Endodermal cell (in vitro differentiated cells): Measurements from ENCODE around the gene KCNA2. TPM values are rescaled to one million over a fixed set of nuclear protein-coding genes. Genes with fewer than 3 reads are reported as not detected.

Experiments used
- DNase-seq: peaks from one replicate; pipeline ENCODE4 v3.0.0-alpha.2; 2017
- H3K27ac ChIP-seq: 2 replicates; pipeline ENCODE4 v1.5.1; 2013; ENCODE audit warnings: mild to moderate bottlenecking, low read depth, low read length, moderate library complexity
- H3K27me3 ChIP-seq: 2 replicates; pipeline ENCODE4 v1.6.1; 2013; ENCODE audit warnings: mild to moderate bottlenecking, low read length, moderate library complexity; ENCODE audit not compliant: insufficient read depth, control insufficient read depth, poor library complexity, severe bottlenecking
- H3K36me3 ChIP-seq: 2 replicates; pipeline ENCODE4 v1.7.0; 2013; ENCODE audit warnings: mild to moderate bottlenecking, low read length, moderate library complexity; ENCODE audit not compliant: control insufficient read depth, insufficient read depth
- H3K4me1 ChIP-seq: one replicate; pipeline ENCODE4 v1.7.0; 2013; ENCODE audit warnings: low read length; ENCODE audit not compliant: control insufficient read depth, insufficient read depth
- H3K4me3 ChIP-seq: 2 replicates; pipeline ENCODE4 v1.5.1; 2013; ENCODE audit warnings: mild to moderate bottlenecking, low read length, moderate library complexity
- H3K9ac ChIP-seq: 2 replicates; pipeline ENCODE4 v1.6.1; 2013; ENCODE audit warnings: mild to moderate bottlenecking, low read length, moderate library complexity; ENCODE audit not compliant: poor library complexity, severe bottlenecking; ENCODE audit errors: extremely low read depth
- H3K9me3 ChIP-seq: 2 replicates; pipeline ENCODE4 v1.6.1; 2013; ENCODE audit warnings: mild to moderate bottlenecking, low read length, moderate library complexity; ENCODE audit not compliant: control insufficient read depth
- H3K27ac Mint-ChIP-seq: 2 replicates; pipeline ENCODE4 v1.8.0; 2020; ENCODE audit warnings: mixed read lengths
- H3K27me3 Mint-ChIP-seq: 2 replicates; pipeline ENCODE4 v1.8.0; 2021; ENCODE audit warnings: mild to moderate bottlenecking, mixed read lengths; ENCODE audit not compliant: insufficient read depth
- H3K36me3 Mint-ChIP-seq: 2 replicates; pipeline ENCODE4 v1.8.0; 2020; ENCODE audit warnings: low read depth, mixed read lengths
- H3K4me1 Mint-ChIP-seq: 2 replicates; pipeline ENCODE4 v1.8.0; 2020; ENCODE audit warnings: mixed read lengths
- H3K4me3 Mint-ChIP-seq: 2 replicates; pipeline ENCODE4 v1.8.0; 2020; ENCODE audit warnings: mild to moderate bottlenecking, moderate library complexity, mixed read lengths
- H3K9me3 Mint-ChIP-seq: 2 replicates; pipeline ENCODE4 v1.8.0; 2020; ENCODE audit warnings: mild to moderate bottlenecking, mixed read lengths
- WGBS, 2 experiments: methylation state at CpG; one replicate each; pipeline versions ENCODE4 v1.1.5 to v1.1.7; 2013; ENCODE audit warnings: missing lambda C conversion rate in 2 of 2, mixed read lengths in 1 of 2; ENCODE audit not compliant: insufficient coverage in 1 of 2, insufficient read length in 1 of 2; 5-methylcytosine and 5-hydroxymethylcytosine counted together
- total RNA-seq, 2 donors: library from RNA; stranded (reverse); fragmentation: NEBNext Ultra II Directional in 1 of 2; extraction: Animal tissue kit (Norgen Biotek cat#: 25700) in 1 of 2; gene quantifications; 2 replicates in 1 of 2; 3 replicates in 1 of 2; pipeline ENCODE4 v1.2.1, GENCODE V29; 2021
- TF ChIP-seq, protein P1 (sequence below): fragments of 200-600 bp; sonication (generic); conservative IDR thresholded peaks from 2 replicates; pipeline ENCODE4 v1.5.0; 2021; ENCODE audit warnings: antibody characterized with exemption, mild to moderate bottlenecking

KCNA2 gene
- total RNA-seq, 2 donors from 2014 or later, result 0.11 to 0.57 TPM

DNA sequence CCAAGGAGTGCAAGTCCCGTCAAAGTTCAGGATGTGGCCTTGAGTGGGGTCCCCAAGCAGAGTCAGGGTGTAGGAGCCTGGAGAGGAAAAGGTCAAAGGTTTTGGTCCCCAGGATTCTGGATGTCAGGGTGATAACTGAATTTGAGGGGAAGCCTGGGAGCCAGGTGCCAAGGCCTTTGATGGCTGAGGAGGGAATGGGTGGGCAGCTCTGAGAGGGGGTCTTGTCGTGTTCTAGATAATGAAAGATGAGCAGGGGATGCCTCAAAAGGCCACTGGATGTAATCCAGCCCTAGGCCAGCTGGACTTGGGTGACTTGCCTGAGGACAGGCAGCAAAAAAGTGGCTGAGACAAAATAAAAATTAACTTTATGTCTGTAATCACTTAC lies 27.5 kb upstream of the KCNA2 start:
- Mint-ChIP-seq H3K9me3 (no peaks in the 10 kb centered on the region), H3K4me1 (no peaks in the 10 kb centered on the region), H3K27ac (no peak overlapping the region), H3K4me3 (no peak overlapping the region), H3K27me3 (peaks cover 7% of the 10 kb centered on the region), H3K36me3 (no peaks in the 10 kb centered on the region)
- Histone ChIP-seq H3K4me3 (no peak overlapping the region), H3K27ac (no peak overlapping the region), H3K27me3 (peaks cover 9% of the 10 kb centered on the region), H3K4me1 (no peaks in the 10 kb centered on the region), H3K36me3 (no peaks in the 10 kb centered on the region), H3K9me3 (no peaks in the 10 kb centered on the region), H3K9ac (no peak overlapping the region)
- TF ChIP-seq, protein P1, sequence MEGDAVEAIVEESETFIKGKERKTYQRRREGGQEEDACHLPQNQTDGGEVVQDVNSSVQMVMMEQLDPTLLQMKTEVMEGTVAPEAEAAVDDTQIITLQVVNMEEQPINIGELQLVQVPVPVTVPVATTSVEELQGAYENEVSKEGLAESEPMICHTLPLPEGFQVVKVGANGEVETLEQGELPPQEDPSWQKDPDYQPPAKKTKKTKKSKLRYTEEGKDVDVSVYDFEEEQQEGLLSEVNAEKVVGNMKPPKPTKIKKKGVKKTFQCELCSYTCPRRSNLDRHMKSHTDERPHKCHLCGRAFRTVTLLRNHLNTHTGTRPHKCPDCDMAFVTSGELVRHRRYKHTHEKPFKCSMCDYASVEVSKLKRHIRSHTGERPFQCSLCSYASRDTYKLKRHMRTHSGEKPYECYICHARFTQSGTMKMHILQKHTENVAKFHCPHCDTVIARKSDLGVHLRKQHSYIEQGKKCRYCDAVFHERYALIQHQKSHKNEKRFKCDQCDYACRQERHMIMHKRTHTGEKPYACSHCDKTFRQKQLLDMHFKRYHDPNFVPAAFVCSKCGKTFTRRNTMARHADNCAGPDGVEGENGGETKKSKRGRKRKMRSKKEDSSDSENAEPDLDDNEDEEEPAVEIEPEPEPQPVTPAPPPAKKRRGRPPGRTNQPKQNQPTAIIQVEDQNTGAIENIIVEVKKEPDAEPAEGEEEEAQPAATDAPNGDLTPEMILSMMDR, result no peak
- WGBS, 2 experiments, result 70 to 85% methylated on average over 2 of the region's 2 CpGs
- DNase-seq, result peak; percentile 19

DNA sequence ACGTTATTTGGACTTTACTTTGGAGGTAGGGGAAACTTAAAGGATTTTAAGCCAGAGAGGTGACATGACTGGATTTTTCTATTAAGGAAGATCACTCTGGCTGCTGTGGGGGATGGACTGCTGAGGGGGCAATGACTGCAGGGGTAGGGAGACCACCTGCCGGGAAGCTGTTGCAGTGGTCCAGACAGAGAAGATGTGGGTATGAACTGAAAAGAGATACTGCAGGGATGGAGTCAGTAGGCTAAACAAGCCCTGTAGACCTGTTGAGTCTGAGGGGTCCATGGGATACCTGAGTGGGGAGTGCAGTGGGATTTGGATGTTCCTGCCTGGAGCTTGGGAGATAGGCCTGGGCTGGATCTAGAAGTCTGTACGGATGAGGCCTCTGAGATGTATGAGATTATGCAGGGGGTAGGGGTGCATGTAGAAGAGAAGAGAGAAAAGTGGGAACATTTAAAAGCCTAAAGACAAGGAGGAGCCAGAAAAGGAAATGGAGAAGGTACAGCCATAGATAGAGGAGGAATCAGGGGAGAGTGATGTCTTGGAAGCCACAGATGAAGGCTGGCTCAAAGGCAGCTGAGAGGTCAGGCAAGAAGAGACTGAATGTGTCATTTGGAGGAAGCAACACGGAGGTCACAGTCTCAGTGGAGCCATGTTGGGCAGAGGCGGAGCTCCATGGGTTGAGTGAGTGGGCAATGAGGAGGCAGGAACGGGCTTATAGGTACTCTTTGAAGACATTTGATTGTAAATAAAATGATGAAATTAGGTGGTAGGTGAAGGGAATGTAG lies 25.9 kb upstream of the KCNA2 start:
- TF ChIP-seq, protein P1, result no peak
- Mint-ChIP-seq H3K4me1 (no peaks in the 10 kb centered on the region), H3K27ac (no peak overlapping the region), H3K27me3 (peaks cover 13% of the 10 kb centered on the region), H3K4me3 (no peak overlapping the region), H3K36me3 (no peaks in the 10 kb centered on the region), H3K9me3 (no peaks in the 10 kb centered on the region)
- Histone ChIP-seq H3K4me1 (no peaks in the 10 kb centered on the region), H3K27ac (no peak overlapping the region), H3K9me3 (no peaks in the 10 kb centered on the region), H3K4me3 (no peak overlapping the region), H3K36me3 (no peaks in the 10 kb centered on the region), H3K27me3 (peaks cover 13% of the 10 kb centered on the region), H3K9ac (no peak overlapping the region)
- WGBS, 2 experiments, result 81 to 83% methylated on average over 4 to 6 of the region's 6 CpGs
- peak; percentile 17 for DNase-seq

DNA sequence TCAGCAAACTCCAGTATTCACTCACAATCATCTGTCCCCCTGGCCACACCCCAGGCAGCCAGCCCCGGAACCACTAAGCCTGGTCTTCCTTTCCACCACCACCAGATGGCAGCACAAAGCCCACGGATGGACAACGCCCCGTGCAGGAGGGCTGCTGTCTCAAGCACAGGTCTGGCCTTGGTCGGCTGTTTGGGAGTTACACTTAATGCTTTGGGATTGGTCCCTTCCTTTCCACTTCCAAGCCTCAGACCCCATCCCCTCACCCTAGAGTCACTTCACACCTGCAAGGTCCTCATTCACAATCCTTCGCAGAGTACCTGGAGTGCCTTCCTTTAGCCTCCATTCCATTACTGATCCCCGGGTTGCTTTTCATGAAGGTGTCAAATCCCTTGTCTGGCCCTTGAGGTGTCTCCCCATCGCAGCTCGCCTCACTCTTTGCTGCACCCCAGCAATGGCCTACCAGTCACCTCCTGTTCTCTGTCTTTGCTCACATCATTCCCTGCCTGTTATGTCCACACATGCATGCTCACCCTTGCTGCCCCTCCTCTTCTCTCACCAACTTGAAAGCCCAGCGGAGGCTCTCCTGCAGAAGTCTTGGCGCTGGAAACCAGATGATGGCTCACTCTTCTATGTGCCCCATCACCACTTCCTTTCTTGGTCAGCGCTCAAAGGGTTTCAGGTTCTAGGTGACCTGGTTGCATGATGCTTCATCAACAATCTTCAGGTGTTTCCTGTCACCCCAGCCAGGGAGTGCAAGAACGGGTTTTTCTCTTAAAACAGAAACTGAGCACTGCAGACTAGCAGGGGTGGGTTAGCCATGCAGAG lies 24.9 kb upstream of the KCNA2 start:
- TF ChIP-seq, protein P1, result peak; percentile 89
- Mint-ChIP-seq H3K27ac (no peak overlapping the region), H3K27me3 (peaks cover 13% of the 10 kb centered on the region), H3K4me3 (no peak overlapping the region), H3K36me3 (no peaks in the 10 kb centered on the region), H3K4me1 (no peaks in the 10 kb centered on the region), H3K9me3 (no peaks in the 10 kb centered on the region)
- Histone ChIP-seq H3K4me1 (no peaks in the 10 kb centered on the region), H3K4me3 (no peak overlapping the region), H3K9ac (no peak overlapping the region), H3K36me3 (no peaks in the 10 kb centered on the region), H3K9me3 (no peaks in the 10 kb centered on the region), H3K27ac (no peak overlapping the region), H3K27me3 (peaks cover 17% of the 10 kb centered on the region)
- 52 to 80% methylated on average over 9 to 13 of the region's 13 CpGs for WGBS, 2 experiments
- DNase-seq, result peak; percentile 94
